Transverse colon (tissue), 3 donors: Measurements from ENCODE around the gene ANKRD30B.

Experiments used
- EP300 ChIP-seq: sonication (generic); formaldehyde crosslinking; IDR thresholded peaks from one replicate; pipeline ENCODE4 v1.6.1; 2017; ENCODE audit warnings: antibody characterized with exemption, low read depth
- TF ChIP-seq, protein P1 (sequence below), 5 experiments: fragments of 200-600 bp in 3 of 5; fragments of 450-650 bp in 2 of 5; sonication (generic) in 3 of 5; IDR thresholded peaks; 1 replicate in 2 of 5; 2 replicates in 3 of 5; pipeline ENCODE4 v1.5.1; 2016 to 2017; ENCODE audit warnings: antibody characterized with exemption in 5 of 5, inconsistent platforms in 3 of 5, mild to moderate bottlenecking in 2 of 5, moderate library complexity in 1 of 5

- TF ChIP-seq, protein P1, sequence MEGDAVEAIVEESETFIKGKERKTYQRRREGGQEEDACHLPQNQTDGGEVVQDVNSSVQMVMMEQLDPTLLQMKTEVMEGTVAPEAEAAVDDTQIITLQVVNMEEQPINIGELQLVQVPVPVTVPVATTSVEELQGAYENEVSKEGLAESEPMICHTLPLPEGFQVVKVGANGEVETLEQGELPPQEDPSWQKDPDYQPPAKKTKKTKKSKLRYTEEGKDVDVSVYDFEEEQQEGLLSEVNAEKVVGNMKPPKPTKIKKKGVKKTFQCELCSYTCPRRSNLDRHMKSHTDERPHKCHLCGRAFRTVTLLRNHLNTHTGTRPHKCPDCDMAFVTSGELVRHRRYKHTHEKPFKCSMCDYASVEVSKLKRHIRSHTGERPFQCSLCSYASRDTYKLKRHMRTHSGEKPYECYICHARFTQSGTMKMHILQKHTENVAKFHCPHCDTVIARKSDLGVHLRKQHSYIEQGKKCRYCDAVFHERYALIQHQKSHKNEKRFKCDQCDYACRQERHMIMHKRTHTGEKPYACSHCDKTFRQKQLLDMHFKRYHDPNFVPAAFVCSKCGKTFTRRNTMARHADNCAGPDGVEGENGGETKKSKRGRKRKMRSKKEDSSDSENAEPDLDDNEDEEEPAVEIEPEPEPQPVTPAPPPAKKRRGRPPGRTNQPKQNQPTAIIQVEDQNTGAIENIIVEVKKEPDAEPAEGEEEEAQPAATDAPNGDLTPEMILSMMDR (IDR thresholded peaks at IDR 0.05), result no peak
- no peak for TF ChIP-seq EP300
Measured at GRCh38 chr18:14769381-14769780, 21.4 kb downstream of the ANKRD30B start.
